GM19099 (cell line): ENCODE measurements around the gene KLK11.

Experiments used
- POLR2A ChIP-seq: IDR thresholded peaks from 3 replicates; pipeline ENCODE4 v1.6.1; 2011; ENCODE audit warnings: low read depth; ENCODE audit not compliant: insufficient read length; ENCODE audit errors: extremely low read depth

Gene KLK11

GRCh38 chr19:50974702-50975556 lies 51.5 kb downstream of the KLK11 start:
- no peak for TF ChIP-seq POLR2A

- no peak for TF ChIP-seq POLR2A
Observed at GRCh38 chr19:50972795-50973376, 53.5 kb downstream of the KLK11 start.
